Measurements from ENCODE around the gene NRXN2.
"Not testable (repeated sequence)": the region's sequence is repeated elsewhere in the genome, so short reads cannot be mapped to it uniquely, and the experiment has no call there.

The NRXN2 gene

DNA sequence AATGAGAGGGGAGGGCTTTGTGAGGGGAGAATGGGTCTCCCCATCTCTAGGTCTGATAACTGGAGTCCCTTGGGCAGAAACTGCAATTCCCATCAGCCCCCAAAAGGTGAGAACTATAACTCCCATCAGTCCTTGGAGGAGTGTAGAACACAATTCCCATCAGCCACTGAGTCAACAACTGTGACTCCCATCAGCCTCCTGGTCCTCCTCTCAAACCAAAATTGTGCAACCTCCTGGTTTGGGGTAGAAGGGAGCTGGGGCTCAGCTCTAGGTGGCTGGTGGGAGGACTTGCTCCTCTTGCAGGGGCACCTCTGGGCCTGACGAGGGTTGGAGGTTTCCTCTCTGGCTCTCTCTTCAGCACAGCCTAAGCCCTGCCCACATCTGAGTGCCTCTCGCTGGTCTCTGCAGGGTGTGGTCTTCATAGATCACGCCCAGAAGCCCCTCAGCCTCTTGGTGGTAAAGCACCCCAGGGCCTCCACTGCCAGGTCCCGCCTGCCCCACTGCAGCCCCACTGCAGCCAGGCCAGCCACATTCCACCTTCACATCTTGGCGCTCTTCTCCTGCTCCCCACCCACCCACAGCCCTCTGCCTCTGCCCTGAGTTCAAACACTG lies 113.5 kb downstream of the NRXN2 start:
- DNase-seq (ENCODE audit: low read depth in 2 of 3, low spot score in 1 of 3), result no peak

- DNase-seq (ENCODE audit: low read depth in 2 of 3, low spot score in 1 of 3), result no peak
These were observed 114.4 kb downstream of the NRXN2 start for GRCh38 chr11:64608636-64609035.

DNA sequence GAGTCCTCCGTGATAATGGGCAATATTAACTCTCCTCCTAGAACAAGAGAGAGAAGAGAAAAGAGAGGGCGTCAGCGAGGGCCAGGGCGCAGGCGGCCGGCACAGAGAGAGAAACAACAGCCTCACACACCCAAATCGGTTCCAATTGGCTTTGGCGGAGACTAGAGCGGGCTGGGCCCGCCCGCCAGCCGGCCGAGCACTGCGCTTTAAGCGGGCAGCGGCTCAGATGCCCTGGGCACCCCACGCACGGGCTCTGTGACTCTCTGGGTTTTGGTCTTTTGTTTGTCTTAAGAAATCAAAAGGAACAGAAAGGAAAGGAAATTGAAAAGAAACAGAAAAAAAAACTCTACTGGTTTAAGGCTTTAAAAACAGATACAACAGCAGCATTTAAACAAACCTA lies 115.0 kb downstream of the NRXN2 start:
- DNase-seq (ENCODE audit: low read depth in 2 of 3, low spot score in 1 of 3), result no peak

- DNase-seq (ENCODE audit: low read depth in 2 of 3, low spot score in 1 of 3), result no peak
These were observed 115.5 kb downstream of the NRXN2 start for GRCh38 chr11:64607381-64607985.

DNA sequence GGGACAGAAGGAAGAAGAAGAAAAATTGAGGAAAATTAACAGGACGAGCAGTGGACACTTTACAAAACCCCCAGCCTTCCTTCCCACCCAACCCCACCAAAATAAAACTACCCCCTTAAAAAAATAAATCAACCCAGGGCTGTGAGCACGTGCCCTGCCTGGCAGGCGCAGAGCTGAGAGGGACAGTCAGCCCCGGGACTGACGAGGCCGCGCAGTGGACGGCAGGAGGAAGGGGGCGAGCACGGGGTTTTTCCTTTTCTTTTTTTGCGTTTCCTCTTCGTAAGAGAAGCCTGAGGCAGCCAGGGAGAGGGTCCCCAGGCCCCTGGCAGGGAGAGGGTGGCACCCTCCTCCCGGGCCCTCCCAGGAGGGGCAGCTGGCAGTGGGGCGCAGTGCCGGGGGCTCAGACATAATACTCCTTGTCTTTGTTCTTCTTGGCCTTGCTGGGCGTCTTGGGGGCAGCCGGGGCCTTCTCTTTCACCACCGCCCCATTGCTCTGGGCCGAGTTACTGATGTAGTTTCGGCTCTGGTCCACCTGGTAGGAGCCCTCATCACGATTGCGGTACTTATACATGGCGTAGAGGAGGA lies 116.1 kb downstream of the NRXN2 start:
- DNase-seq (ENCODE audit: low read depth in 2 of 3, low spot score in 1 of 3), result no peak

GRCh38 chr11:64605656-64606585 lies 117.1 kb downstream of the NRXN2 start:
- no peak for DNase-seq (ENCODE audit: low read depth in 2 of 3, low spot score in 1 of 3)

DNA sequence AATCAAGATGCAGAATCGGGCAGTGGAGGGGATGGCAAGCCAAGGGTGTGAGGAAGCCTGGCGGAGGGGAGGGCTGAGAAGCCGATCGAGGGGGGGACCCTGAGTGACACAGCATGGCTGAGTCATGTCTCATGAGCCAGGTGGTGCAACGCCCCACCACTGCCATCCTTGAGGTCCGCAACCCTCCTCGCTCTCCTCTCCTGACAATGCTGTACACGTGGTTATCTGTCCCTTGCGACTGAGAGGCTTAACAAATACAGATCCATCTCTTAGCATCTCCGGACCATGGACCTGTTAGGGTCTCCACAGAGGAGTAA lies 117.8 kb downstream of the NRXN2 start:
- DNase-seq (ENCODE audit: low read depth in 2 of 3, low spot score in 1 of 3), result no peak

DNA sequence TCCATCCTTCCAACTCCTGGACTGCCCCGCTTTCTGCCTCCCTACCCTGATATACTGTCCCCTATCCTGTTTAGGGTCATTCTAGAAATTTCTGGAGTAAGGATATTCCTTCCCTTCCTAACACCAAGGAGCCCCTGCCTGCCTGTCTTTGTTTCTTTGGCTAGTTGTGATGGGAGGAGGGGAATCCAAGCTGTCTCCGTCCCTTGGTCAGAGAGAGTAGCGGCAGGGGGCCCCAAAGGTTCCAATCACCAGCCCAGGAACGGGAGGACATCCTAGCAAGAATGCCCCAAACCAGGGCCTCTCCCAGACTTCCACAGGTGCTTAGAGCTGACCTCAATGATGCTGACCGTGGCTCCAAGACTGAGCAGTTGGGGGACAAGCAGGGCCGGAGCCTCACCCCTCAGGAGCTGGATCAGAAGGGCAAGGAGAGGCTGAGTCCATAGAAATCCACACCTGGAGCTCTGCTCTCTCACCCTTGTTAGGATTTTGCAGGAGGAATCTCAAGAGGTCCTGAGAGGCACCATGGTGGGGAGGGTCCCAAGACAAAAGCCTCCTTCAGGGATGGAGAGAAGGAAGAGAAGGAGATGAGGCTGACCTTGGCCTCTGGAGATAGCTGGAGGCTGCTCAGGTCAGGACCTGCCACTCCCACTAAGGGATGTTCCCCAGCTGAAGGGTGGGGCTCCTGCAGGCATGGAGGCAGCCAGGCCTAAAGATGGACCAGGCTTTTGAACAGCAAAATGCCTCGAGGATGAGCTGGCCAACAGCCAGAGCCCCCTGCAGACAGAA lies 118.3 kb downstream of the NRXN2 start:
- no peak for DNase-seq (ENCODE audit: low read depth in 2 of 3, low spot score in 1 of 3)

GRCh38 chr11:64603411-64604110 lies 119.4 kb downstream of the NRXN2 start:
- DNase-seq (ENCODE audit: low read depth in 2 of 3, low spot score in 1 of 3), result no peak

DNA sequence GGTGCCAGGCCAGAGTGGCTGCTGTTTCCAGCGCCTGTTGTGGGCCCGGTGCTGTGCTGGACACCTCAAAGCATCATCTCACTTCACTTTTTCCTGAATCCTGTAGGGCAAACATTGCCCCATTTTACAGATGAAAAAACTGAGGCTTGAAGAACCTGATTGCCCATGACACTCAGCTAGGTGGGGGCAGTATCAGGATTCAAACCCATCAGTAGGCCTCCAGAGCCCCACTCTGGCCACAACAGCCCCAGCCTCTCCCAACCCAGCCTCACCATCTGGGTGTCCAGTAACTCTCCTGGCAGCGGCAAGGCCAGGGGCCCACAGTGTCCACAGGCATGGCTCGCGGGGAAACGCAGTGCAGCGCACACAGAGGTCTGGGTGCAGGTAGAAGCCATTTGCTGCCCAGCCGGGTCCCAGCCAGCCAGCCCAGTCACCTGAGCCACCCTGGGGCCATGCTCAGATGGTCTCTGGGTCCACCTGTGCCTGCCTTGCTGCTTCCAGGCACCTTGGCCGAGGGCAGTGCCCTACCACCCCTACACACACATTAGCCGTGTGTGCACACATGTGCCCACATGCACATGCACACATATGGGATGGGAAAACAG lies 120.4 kb downstream of the NRXN2 start:
- no peak for DNase-seq (ENCODE audit: low read depth in 2 of 3, low spot score in 1 of 3)

- no peak for DNase-seq (ENCODE audit: low read depth in 2 of 3, low spot score in 1 of 3)
These were observed 121.2 kb downstream of the NRXN2 start for GRCh38 chr11:64601605-64602465.

GRCh38 chr11:64600281-64600992 lies 122.6 kb downstream of the NRXN2 start:
- no peak for DNase-seq (ENCODE audit: low read depth in 2 of 3, low spot score in 1 of 3)

DNA sequence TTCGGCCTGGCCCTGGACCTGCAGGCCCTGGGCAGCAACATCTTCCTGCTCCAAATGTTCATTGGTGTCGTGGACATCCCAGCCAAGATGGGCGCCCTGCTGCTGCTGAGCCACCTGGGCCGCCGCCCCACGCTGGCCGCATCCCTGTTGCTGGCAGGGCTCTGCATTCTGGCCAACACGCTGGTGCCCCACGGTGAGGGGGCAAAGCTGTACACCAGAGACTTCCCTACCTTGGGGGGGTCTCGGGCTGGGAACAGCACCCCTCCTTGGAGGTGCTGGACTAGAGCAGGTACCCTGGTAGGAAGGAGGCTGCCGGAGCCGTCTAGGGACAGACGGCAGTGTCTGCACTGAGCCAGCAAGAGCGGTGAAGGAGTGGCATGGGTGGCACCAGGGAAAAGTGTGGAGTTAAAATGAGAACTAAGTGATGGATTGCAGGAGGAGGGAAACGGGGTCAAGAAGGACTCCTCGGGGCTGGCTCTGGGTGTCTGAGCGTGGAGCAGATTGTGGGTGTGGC lies 123.2 kb downstream of the NRXN2 start:
- DNase-seq (ENCODE audit: low read depth in 2 of 3, low spot score in 1 of 3), result no peak

DNA sequence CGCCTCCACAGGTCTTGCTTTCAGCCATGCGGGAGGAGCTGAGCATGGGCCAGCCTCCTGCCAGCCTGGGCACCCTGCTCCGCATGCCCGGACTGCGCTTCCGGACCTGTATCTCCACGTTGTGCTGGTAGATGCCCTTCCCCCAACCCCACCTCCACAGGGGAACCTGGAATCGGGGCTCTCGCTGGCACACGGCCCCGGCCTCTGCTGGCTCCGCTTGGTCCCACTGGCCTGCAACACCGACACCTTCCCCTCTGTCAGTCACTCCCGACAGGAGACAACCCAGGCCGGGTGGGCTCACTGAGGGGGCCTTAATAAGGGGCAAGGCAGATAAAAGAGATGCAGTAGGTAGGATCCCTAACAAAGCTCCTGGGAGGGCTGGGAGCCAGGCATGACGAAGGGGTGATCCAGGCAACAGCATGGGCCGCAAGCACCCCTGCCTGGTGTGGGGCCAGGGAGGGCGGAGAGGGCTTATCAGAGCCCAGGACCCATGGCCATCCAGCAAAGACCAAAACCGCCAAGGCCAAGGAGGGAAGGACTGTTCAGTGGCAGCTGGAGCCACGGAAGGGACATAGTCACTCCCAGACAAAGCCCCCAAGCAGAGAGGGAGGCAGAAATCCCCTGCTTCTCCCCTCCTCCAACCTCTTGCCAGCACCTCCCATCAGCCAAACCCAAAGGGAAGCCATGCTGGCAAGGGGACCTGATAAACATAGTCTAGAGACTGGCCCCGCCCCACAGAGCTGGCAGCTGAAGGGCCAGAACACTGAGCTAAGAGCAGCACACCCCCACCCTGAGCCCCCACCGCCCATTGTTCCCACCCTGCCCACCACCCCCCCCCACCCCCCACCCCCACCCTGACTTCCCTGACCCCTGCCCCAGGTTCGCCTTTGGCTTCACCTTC lies 124.0 kb downstream of the NRXN2 start:
- DNase-seq (ENCODE audit: low read depth in 2 of 3, low spot score in 1 of 3), result no peak

GRCh38 chr11:64598106-64598796 lies 124.7 kb downstream of the NRXN2 start:
- DNase-seq (ENCODE audit: low read depth in 2 of 3, low spot score in 1 of 3), result no peak

DNA sequence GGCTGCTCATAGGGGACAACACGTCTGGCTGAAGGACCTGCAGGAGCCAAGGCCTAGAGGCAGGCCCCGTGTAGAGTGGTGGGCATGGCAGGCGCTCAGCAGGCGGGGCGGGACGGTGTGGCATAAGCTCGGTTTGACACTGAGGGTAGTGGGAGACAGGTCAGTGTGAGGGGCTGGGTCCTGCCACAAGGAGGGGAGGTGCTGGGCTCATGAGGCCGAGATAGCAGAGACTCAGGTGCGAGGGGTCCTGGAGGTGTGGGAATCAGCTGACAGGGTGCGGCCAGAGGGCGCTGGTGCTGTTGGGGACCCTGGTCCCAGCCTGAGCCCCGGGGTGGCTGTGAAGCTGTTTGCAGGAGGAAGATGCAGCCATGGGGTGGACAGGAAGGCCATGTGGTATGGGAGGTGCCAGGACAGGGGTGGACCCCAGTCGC lies 125.3 kb downstream of the NRXN2 start:
- no peak for DNase-seq (ENCODE audit: low read depth in 2 of 3, low spot score in 1 of 3)

- not testable (repeated sequence) for DNase-seq (ENCODE audit: low read depth in 2 of 3, low spot score in 1 of 3)
These were observed 127.1 kb downstream of the NRXN2 start for GRCh38 chr11:64595922-64596321.

Data from stimulated activated CD4-positive, alpha-beta T cell treated with anti-CD3 and anti-CD28 coated beads, Interleukin-12 subunit alpha, Interleukin-12 subunit beta, amount 100 ng/mL, for 48 hours (primary cell).